SK-N-MC (cell line): ENCODE data around the gene PTPRN2.

Source experiments
- DNase-seq: peaks from one replicate; pipeline ENCODE4 v3.0.0-alpha.2; 2011; ENCODE audit warnings: low read depth, low spot score
- H3K27ac ChIP-seq: fragments of 200-600 bp; sonication (generic); 2 replicates; pipeline ENCODE4 v1.5.1; 2016; ENCODE audit warnings: mixed run types
- H3K36me3 ChIP-seq: fragments of 200-600 bp; sonication (generic); 2 replicates; pipeline ENCODE4 v1.6.1; 2017; ENCODE audit warnings: antibody characterized with exemption, low read length, mixed read lengths; ENCODE audit not compliant: insufficient read depth
- H3K4me3 ChIP-seq: fragments of 200-600 bp; sonication (generic); 2 replicates; pipeline ENCODE4 v1.5.1; 2016
- H3K9ac ChIP-seq: fragments of 200-600 bp; sonication (generic); 2 replicates; pipeline ENCODE4 v1.8.0; 2017; ENCODE audit warnings: mixed run types, mixed read lengths; ENCODE audit not compliant: insufficient read length
- H3K9me3 ChIP-seq: fragments of 200-600 bp; sonication (generic); 2 replicates; pipeline ENCODE4 v1.6.1; 2017; ENCODE audit warnings: low read depth, mild to moderate bottlenecking, antibody characterized with exemption, low read length, moderate library complexity, mixed read lengths
- EZH2 ChIP-seq: fragments of 200-600 bp; sonication (generic); IDR thresholded peaks from one replicate; pipeline ENCODE4 v1.6.1; 2017; ENCODE audit warnings: antibody characterized with exemption
- FOXP2 ChIP-seq: optimal IDR thresholded peaks from 2 replicates; pipeline ENCODE3; 2011; ENCODE audit warnings: mild to moderate bottlenecking, moderate library complexity; ENCODE audit not compliant: insufficient read depth; ENCODE audit errors: extremely low read length, control extremely low read depth
- POLR2AphosphoS5 ChIP-seq: IDR thresholded peaks from 2 replicates; pipeline ENCODE4 v1.6.1; 2012; ENCODE audit warnings: mild to moderate bottlenecking, low read depth, low read length, borderline replicate concordance

Gene PTPRN2

DNA sequence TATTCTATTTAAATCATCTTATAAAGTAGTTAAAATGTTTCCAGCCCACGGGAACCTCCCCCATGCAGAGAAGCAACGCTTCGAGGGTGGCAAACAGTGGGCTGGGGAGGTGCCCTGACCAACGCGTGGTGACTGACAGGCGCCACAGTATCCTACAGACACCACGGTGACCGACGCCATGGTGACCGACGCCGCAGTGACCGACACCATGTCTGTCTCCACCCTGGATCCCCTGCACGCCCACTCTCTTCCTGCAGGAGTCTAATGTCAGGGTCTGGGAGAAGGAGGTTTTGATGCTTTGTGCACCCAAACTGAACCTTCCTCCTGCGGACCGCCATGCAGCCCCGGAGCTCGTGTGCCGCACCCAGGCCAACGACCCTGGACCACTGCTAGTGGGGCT lies 464.4 kb downstream of the PTPRN2 start:
- no peaks in the 10 kb centered on the region for H3K36me3 ChIP-seq
- TF ChIP-seq POLR2AphosphoS5, result no peak
- TF ChIP-seq FOXP2, result no peak
- H3K9ac ChIP-seq, result no peak overlapping the region
- no peak overlapping the region for H3K4me3 ChIP-seq
- no peak overlapping the region for H3K27ac ChIP-seq
- DNase-seq, result no peak
- no peaks in the 10 kb centered on the region for H3K9me3 ChIP-seq

DNA sequence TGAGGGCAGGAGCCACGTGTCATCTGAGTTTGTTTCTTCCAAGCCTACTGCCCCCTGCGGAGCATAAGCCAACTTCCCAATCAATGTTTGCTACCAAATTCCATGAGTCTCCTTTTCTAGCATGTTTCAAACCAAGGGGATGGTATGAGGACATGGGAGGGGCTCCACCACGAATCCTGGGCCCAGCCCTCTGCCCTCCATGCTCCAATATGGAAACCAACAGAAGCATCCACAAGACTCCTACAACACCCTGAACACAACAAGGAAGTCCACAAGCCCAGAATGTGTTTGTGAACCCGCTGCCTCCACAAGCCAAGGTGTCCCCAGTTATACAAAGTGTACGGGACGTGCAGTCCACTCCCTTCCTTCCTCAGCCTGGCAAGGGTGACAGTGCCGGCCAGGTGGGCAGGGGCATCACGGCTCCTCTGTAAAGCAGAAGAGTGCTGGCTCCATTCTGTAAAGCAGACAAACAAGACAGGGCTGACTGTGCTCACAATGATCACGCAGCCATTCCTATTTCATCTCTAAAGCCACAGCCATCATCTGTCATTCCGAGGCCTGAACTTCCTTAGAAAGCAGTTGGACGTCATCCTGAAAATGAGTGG lies 466.1 kb downstream of the PTPRN2 start:
- TF ChIP-seq POLR2AphosphoS5 (no peak), FOXP2 (no peak), EZH2 (no peak)
- Histone ChIP-seq H3K4me3 (no peak overlapping the region), H3K27ac (no peak overlapping the region), H3K9me3 (no peaks in the 10 kb centered on the region), H3K9ac (no peak overlapping the region), H3K36me3 (no peaks in the 10 kb centered on the region)
- DNase-seq, result no peak

DNA sequence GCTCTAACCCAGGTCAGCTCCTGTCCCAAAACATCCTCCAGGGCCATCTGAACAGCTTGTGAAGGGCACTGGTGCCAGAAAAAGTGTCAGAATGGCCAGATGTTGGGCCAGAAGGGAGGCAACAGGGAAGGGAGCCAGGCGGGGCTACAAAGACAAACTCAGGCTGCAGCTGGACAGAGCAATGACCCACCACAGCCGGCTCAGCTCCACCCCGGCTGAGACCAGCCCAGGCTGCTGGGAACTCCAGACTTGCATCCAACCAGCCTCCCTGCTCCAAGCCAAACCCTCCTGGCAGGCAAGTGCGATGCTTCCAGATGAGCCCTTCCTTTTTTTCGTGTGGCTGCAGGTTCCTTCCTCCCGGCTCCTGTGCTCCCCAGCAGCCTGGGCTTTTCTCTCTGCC lies 466.9 kb downstream of the PTPRN2 start:
- Histone ChIP-seq H3K9me3 (no peaks in the 10 kb centered on the region), H3K27ac (no peak overlapping the region), H3K4me3 (no peak overlapping the region), H3K9ac (no peak overlapping the region), H3K36me3 (no peaks in the 10 kb centered on the region)
- DNase-seq, result no peak
- TF ChIP-seq EZH2 (no peak), POLR2AphosphoS5 (no peak), FOXP2 (no peak)

DNA sequence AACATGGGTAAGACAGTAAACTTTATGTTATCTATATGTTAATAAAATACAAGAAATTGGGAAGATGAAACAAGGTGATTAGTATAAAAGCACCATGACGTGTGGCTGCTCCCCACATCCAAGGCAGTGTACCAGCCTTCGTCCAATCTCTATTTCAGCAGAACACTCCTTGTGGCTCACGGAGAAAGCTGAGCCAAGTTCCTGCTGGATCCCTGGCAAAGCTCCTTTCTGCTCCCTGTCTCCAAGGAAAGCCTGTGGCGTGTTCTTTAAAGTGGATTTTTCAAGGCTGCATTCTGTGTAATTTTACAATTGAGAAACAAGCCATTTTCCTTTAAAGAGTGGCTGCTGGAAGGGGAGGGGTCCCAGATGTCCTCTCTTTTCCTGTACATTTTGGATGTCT lies 467.3 kb downstream of the PTPRN2 start:
- DNase-seq, result no peak
- no peak overlapping the region for H3K4me3 ChIP-seq
- TF ChIP-seq EZH2 (no peak), FOXP2 (no peak), POLR2AphosphoS5 (no peak)

GRCh38 chr7:158117341-158118222 lies 470.0 kb downstream of the PTPRN2 start:
- Histone ChIP-seq H3K36me3 (no peaks in the 10 kb centered on the region), H3K27ac (no peak overlapping the region), H3K4me3 (no peak overlapping the region), H3K9ac (no peak overlapping the region), H3K9me3 (no peaks in the 10 kb centered on the region)
- no peak for TF ChIP-seq FOXP2
- no peak for TF ChIP-seq EZH2
- TF ChIP-seq POLR2AphosphoS5, result no peak
- DNase-seq, result no peak

More for the DNA sequence above, 467.3 kb downstream of the PTPRN2 start:
- Histone ChIP-seq H3K9me3 (no peaks in the 10 kb centered on the region), H3K27ac (no peak overlapping the region), H3K36me3 (no peaks in the 10 kb centered on the region), H3K9ac (no peak overlapping the region)

DNA sequence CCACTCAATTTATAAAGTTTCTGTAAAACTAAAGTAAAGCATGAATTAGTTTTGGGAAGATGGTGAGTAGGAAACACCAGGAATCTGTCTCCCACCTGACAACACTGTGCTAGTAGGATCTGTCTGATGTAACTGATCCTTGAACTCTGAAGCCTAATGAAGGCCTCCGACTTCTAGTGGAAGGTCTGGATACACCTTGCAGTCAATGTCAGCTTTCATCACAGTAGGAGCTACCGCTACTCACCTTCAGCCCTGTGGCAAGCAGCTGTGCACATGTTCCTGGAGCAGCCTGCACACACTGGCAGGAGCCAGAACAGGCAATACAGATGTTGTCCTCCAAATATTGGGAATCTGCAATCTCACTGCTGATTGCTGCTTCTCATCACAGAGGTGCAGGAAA lies 471.4 kb downstream of the PTPRN2 start:
- no peak for DNase-seq
- H3K9me3 ChIP-seq, result no peaks in the 10 kb centered on the region
- TF ChIP-seq FOXP2, result no peak
- TF ChIP-seq EZH2, result no peak
- TF ChIP-seq POLR2AphosphoS5, result no peak

GRCh38 chr7:158114056-158114850 lies 473.4 kb downstream of the PTPRN2 start:
- no peak for DNase-seq
- no peaks in the 10 kb centered on the region for H3K9me3 ChIP-seq
- no peak overlapping the region for H3K4me3 ChIP-seq
- no peaks in the 10 kb centered on the region for H3K36me3 ChIP-seq
- TF ChIP-seq FOXP2, result no peak
- TF ChIP-seq POLR2AphosphoS5, result no peak
- TF ChIP-seq EZH2, result no peak
- H3K9ac ChIP-seq, result no peak overlapping the region
- no peak overlapping the region for H3K27ac ChIP-seq

More for the DNA sequence above, 471.4 kb downstream of the PTPRN2 start:
- Histone ChIP-seq H3K4me3 (no peak overlapping the region), H3K36me3 (no peaks in the 10 kb centered on the region), H3K9ac (no peak overlapping the region), H3K27ac (no peak overlapping the region)
